Astrocyte (in vitro differentiated cells and primary cell): ENCODE results near the gene FRMD5.

ENCODE experiments used
- EZH2 ChIP-seq: IDR thresholded peaks from 2 replicates; pipeline ENCODE4 v1.6.1; 2012; ENCODE audit warnings: mild to moderate bottlenecking, low read length, inconsistent platforms; ENCODE audit not compliant: insufficient read depth
- TF ChIP-seq, protein P1 (sequence below): IDR thresholded peaks from 2 replicates; pipeline ENCODE4 v1.5.1; 2011; ENCODE audit warnings: low read depth, mild to moderate bottlenecking, inconsistent platforms, low read length, moderate library complexity; ENCODE audit not compliant: insufficient read depth

DNA sequence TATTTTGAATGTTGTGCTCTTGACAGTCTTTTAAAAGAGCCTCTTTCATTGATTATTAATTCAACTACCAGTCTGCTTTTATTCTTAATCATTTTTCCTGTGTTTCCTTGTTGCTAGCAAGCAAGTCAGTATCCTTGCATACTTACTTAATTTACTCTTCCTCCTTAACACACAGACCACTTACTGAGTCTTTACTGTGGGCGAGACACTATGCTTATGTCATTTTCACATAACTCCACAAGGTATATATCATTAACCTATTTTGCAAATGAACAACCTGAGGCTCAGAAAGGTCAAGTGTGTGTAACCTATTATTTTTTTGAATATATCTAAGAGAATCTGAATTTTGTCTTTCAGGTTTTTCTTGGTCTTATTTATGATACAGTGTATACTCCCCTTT, 237.3 kb downstream of the FRMD5 start:
- TF ChIP-seq, protein P1, sequence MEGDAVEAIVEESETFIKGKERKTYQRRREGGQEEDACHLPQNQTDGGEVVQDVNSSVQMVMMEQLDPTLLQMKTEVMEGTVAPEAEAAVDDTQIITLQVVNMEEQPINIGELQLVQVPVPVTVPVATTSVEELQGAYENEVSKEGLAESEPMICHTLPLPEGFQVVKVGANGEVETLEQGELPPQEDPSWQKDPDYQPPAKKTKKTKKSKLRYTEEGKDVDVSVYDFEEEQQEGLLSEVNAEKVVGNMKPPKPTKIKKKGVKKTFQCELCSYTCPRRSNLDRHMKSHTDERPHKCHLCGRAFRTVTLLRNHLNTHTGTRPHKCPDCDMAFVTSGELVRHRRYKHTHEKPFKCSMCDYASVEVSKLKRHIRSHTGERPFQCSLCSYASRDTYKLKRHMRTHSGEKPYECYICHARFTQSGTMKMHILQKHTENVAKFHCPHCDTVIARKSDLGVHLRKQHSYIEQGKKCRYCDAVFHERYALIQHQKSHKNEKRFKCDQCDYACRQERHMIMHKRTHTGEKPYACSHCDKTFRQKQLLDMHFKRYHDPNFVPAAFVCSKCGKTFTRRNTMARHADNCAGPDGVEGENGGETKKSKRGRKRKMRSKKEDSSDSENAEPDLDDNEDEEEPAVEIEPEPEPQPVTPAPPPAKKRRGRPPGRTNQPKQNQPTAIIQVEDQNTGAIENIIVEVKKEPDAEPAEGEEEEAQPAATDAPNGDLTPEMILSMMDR: no peak
- no peak for TF ChIP-seq EZH2
